Activated T-helper 17 cell treated with anti-CD3 and anti-CD28 coated beads, Interleukin-2, amount 50 U/mL, for 72 hours (primary cell): ENCODE results near the gene TDRD12. TPM values are rescaled to one million over a fixed set of nuclear protein-coding genes. Genes with fewer than 3 reads are reported as not detected.

Experiments used
- ATAC-seq: fragments of 150-1000 bp; cut with Tn5 transposase; replicated peaks from 2 replicates; pipeline ENCODE4 v1.10.0; 2021; ENCODE audit warnings: mild to moderate bottlenecking, moderate library complexity
- H3K27ac Mint-ChIP-seq: one replicate; pipeline ENCODE4 v1.8.0; 2022; ENCODE audit warnings: mixed read lengths
- H3K27me3 Mint-ChIP-seq: one replicate; pipeline ENCODE4 v1.8.0; 2022; ENCODE audit warnings: mixed read lengths
- H3K36me3 Mint-ChIP-seq: one replicate; pipeline ENCODE4 v1.8.0; 2022; ENCODE audit warnings: low read depth, mild to moderate bottlenecking, mixed read lengths
- H3K4me1 Mint-ChIP-seq: one replicate; pipeline ENCODE4 v1.8.0; 2022; ENCODE audit warnings: mixed read lengths
- H3K4me3 Mint-ChIP-seq: one replicate; pipeline ENCODE4 v1.8.0; 2022; ENCODE audit warnings: mild to moderate bottlenecking, mixed read lengths
- H3K9me3 Mint-ChIP-seq: one replicate; pipeline ENCODE4 v1.8.0; 2022; ENCODE audit warnings: mixed read lengths
- total RNA-seq, 2 donors: library from RNA; stranded (reverse); gene quantifications; one replicate each; pipeline ENCODE4 v1.2.3, GENCODE V29; 2022

Gene TDRD12
- total RNA-seq, 2 donors from 2014 or later: 0.11 to 4.4 TPM

DNA sequence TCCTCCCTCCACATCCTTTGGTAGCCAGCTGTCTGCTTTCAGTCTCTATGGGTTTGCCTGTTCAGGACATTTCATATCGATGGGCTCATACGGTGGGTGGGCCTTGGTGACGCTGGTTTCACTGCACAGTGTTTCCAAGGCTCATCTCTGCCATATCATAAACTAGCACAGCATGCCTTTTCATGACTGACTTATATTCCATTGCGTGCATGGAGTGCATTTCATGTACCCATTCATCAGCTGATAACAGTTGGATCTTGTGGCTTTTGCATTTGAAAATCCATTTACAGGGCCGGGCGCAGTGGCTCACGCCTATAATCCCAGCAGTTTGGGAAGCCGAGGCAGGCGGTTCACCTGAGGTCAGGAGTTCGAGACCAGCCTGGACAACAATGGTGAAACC, 69.9 kb downstream of the TDRD12 start:
- no peak for ATAC-seq
- H3K36me3 Mint-ChIP-seq: no peaks in the 10 kb centered on the region
- H3K27ac Mint-ChIP-seq: no peak overlapping the region
- H3K9me3 Mint-ChIP-seq: no peaks in the 10 kb centered on the region
- no peak overlapping the region for H3K4me3 Mint-ChIP-seq
- peaks cover 3% of the 10 kb centered on the region for H3K4me1 Mint-ChIP-seq
- no peaks in the 10 kb centered on the region for H3K27me3 Mint-ChIP-seq

DNA sequence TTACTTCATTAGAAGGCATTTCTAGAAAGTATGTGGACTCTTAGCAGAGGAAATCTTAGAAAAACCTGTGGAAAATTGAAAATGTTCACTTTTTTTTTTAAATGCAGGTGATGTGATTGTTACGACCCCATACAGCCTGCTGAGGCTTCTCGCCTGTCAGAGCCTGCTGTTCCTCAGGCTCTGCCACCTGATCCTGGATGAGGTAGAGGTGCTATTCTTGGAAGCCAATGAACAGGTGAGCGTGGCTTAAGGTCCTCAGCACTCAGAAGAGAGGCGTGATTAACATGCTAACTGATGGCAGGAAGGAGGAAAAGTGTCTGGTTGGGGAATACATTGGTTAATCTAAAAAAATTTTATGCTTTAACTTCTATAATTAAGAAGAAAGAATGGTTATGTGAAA, 78.6 kb downstream of the TDRD12 start:
- Mint-ChIP-seq H3K9me3 (no peaks in the 10 kb centered on the region), H3K4me1 (peaks cover 11% of the 10 kb centered on the region), H3K4me3 (no peak overlapping the region), H3K27ac (no peak overlapping the region), H3K36me3 (no peaks in the 10 kb centered on the region), H3K27me3 (no peaks in the 10 kb centered on the region)
- no peak for ATAC-seq

DNA sequence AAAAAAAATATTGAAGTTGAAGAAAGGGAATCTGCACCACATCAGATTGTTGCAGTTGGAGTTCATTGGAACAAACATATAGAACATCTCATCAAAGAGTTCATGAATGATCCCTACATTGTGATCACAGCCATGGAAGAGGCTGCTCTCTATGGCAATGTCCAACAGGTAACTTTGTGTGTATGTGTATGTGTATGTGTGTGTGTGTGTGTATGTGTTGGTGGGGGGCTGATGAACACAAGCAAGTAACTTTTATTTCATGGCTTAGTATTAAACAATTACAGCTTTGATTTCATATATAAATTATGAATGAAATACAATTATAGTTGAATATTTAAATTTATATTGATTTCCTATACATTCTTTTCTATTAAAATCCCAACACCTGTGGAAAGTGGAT, 80.6 kb downstream of the TDRD12 start:
- no peaks in the 10 kb centered on the region for H3K36me3 Mint-ChIP-seq
- H3K27me3 Mint-ChIP-seq: no peaks in the 10 kb centered on the region
- H3K4me1 Mint-ChIP-seq: peaks cover 6% of the 10 kb centered on the region
- no peaks in the 10 kb centered on the region for H3K9me3 Mint-ChIP-seq
- ATAC-seq: no peak
- no peak overlapping the region for H3K27ac Mint-ChIP-seq
- no peak overlapping the region for H3K4me3 Mint-ChIP-seq

DNA sequence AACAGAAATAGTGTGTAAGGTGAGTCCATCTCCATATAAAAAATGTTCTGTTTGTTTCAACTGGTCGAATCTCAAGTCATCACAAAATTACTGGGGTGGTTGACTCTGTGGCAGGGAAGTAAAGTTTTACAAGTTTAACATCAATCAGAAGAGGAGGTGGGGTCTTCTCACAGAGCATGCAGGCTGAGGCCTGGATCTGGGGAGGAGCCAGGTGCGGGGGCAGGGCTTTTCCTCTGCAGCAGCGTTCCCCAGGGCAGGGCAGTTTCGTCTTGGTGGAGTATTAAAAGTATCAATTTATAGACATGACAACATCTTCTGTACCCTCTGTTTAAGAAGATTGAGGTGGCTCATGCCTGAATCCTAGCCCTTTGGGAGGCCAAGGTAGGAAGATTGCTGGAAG, 81.2 kb downstream of the TDRD12 start:
- H3K4me1 Mint-ChIP-seq: peaks cover 1% of the 10 kb centered on the region
- H3K27ac Mint-ChIP-seq: no peak overlapping the region
- H3K36me3 Mint-ChIP-seq: no peaks in the 10 kb centered on the region
- ATAC-seq: no peak
- H3K9me3 Mint-ChIP-seq: no peaks in the 10 kb centered on the region
- no peaks in the 10 kb centered on the region for H3K27me3 Mint-ChIP-seq
- H3K4me3 Mint-ChIP-seq: no peak overlapping the region

DNA sequence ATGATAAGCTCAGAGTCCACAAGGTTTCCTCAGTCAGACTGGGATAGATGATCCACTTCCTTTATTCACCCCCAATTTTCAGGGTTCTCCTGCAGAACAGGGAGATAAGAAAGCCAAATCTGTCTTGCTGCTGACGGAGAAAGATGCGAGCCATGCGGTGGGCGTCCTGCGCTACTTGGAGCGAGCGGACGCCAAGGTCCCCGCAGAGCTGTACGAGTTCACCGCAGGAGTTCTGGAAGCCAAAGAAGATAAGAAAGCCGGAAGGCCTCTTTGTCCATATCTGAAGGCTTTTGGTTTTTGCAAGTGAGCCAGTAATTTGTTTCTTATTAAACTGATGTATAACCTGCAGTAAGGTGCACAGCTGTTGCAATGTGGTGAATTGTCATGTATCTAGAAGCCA, 83.3 kb downstream of the TDRD12 start:
- Mint-ChIP-seq H3K4me1 (no peaks in the 10 kb centered on the region), H3K36me3 (no peaks in the 10 kb centered on the region), H3K9me3 (no peaks in the 10 kb centered on the region), H3K4me3 (no peak overlapping the region), H3K27ac (no peak overlapping the region), H3K27me3 (no peaks in the 10 kb centered on the region)
- ATAC-seq: no peak

DNA sequence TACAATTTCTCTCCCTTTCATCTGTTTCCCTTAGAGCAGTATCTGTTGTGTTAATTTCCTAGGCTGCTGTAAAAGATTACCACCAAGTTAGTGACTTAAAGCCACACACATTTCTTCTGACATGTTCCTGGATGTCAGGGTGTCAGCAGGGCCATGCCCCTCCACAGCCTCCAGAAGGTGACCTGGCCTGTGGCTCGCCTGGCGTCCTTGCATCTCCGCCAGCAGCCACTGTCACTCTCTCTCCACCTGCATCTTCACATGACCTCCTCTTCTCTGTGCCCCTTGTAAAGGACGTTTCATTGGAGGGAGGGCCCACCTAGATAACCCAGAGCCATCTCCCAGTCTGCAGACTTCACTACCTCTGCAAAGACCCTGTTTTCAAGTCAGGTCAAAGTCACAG, 88.7 kb downstream of the TDRD12 start:
- H3K4me3 Mint-ChIP-seq: no peak overlapping the region
- no peaks in the 10 kb centered on the region for H3K9me3 Mint-ChIP-seq
- no peaks in the 10 kb centered on the region for H3K36me3 Mint-ChIP-seq
- no peaks in the 10 kb centered on the region for H3K27me3 Mint-ChIP-seq
- no peak for ATAC-seq
- H3K27ac Mint-ChIP-seq: no peak overlapping the region
- H3K4me1 Mint-ChIP-seq: peaks cover 7% of the 10 kb centered on the region

DNA sequence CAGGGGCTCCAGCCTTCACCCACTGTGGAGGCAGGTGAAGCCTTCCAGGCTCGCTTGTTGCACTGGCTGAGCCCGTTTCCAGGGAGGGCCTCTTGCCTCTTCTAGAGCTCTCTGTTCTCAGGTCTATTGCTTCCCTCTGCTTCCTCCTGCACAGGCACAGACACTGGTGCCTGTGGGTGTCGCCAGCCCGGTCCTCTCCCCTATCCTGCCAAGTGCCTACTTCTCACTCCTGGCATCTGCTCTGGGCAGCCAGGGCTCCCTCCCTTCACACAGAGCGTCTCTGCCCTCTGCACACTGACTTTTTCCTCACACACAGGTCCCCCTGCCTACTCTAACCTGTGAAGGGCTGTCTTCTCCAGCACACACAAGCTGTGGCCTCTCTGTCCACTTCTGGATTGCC, 89.7 kb downstream of the TDRD12 start:
- peak overlapping the region; percentile 51 for H3K27ac Mint-ChIP-seq
- no peaks in the 10 kb centered on the region for H3K9me3 Mint-ChIP-seq
- peaks cover 7% of the 10 kb centered on the region for H3K4me1 Mint-ChIP-seq
- peak; percentile 32 for ATAC-seq
- peak overlapping the region; percentile 29 for H3K4me3 Mint-ChIP-seq
- no peaks in the 10 kb centered on the region for H3K27me3 Mint-ChIP-seq
- no peaks in the 10 kb centered on the region for H3K36me3 Mint-ChIP-seq

DNA sequence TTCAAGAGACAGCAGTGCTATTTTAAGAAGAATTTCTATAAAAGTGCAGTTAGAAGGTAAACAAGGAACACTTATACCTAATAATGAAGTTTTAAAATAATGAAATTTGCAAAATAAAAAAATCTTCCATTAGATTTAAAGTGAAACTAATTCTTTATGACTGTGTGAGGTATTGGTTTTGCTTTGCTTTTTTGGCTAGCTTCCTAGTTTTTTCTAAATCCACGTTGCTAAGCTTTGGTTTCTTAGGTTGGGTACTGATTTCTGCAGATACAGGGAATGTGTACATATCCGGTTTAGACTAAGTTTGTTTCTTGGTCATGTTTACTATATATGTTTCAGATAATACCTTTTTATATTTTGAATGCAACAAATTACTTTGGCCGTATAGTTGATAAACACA, 90.2 kb downstream of the TDRD12 start:
- peaks cover 7% of the 10 kb centered on the region for H3K4me1 Mint-ChIP-seq
- peak; percentile 38 for ATAC-seq
- peak overlapping the region; percentile 29 for H3K4me3 Mint-ChIP-seq
- H3K36me3 Mint-ChIP-seq: no peaks in the 10 kb centered on the region
- H3K27ac Mint-ChIP-seq: peak overlapping the region; percentile 51
- H3K27me3 Mint-ChIP-seq: no peaks in the 10 kb centered on the region
- no peaks in the 10 kb centered on the region for H3K9me3 Mint-ChIP-seq

DNA sequence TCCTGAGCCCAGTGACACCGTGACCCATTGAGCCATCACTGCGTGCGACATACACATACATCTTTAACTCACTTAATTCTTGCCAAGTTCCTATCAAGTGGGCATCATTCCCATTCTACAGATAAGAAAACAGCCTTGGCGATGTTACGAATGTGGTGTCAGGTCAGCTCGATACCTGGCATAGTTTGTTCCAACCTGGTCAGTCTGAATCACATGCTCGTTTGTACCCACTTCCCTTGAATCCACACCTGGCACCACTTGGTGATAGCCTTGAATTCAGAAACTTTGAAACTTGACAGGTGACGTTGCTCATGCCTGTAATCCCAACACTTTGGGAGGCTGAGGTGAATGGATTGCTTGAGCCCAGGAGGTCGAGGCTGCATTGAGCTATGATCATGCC, 90.9 kb downstream of the TDRD12 start:
- H3K4me3 Mint-ChIP-seq: peak overlapping the region; percentile 29
- H3K36me3 Mint-ChIP-seq: no peaks in the 10 kb centered on the region

DNA sequence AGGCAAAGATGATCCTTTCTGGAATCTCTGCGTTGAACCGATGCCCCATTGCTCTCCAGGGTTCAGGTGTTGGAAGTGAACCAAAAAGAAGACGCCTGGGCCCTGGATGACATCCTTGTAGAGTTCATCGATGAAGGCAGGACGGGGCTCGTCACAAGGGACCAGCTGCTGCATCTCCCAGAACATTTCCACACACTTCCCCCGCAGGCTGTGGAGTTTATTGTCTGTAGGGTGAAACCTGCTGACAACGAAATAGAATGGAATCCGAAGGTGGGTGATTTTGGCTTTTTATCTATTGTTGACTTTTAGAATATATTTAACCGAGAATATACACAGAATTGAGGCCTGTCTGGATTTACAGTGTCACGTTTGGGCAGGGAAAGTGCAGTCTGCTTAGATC, 91.6 kb downstream of the TDRD12 start:
- H3K27ac Mint-ChIP-seq: no peak overlapping the region
- H3K4me1 Mint-ChIP-seq: peaks cover 7% of the 10 kb centered on the region
- no peaks in the 10 kb centered on the region for H3K9me3 Mint-ChIP-seq
- no peaks in the 10 kb centered on the region for H3K27me3 Mint-ChIP-seq
- H3K4me3 Mint-ChIP-seq: no peak overlapping the region
- H3K36me3 Mint-ChIP-seq: no peaks in the 10 kb centered on the region
- no peak for ATAC-seq

More for the DNA sequence above, 90.9 kb downstream of the TDRD12 start:
- H3K4me1 Mint-ChIP-seq: peaks cover 7% of the 10 kb centered on the region
- no peak for ATAC-seq
- no peaks in the 10 kb centered on the region for H3K9me3 Mint-ChIP-seq
- H3K27me3 Mint-ChIP-seq: no peaks in the 10 kb centered on the region
- H3K27ac Mint-ChIP-seq: peak overlapping the region; percentile 51

DNA sequence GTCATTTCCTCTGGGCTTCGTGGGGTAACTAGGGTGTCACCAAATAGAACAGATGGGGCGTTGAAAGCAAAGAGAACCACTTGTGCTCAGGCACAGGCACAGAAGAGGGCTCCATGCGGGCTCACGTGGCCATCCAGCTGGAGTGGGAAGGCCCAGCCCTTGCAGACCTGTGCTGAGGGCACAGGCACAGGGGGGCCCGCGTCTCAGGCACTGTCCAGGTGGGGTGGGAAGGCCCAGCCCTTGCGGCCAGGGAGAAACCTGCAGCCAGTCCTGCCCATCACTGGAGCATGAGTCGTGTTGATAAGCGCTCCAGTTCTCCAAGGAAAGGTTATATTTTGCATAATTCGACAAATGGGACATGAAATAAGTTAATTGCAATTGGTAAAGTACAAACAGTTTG, 92.5 kb downstream of the TDRD12 start:
- Mint-ChIP-seq H3K9me3 (no peaks in the 10 kb centered on the region), H3K27ac (no peak overlapping the region), H3K4me1 (peaks cover 7% of the 10 kb centered on the region), H3K4me3 (no peak overlapping the region), H3K27me3 (no peaks in the 10 kb centered on the region), H3K36me3 (no peaks in the 10 kb centered on the region)
- ATAC-seq: no peak

DNA sequence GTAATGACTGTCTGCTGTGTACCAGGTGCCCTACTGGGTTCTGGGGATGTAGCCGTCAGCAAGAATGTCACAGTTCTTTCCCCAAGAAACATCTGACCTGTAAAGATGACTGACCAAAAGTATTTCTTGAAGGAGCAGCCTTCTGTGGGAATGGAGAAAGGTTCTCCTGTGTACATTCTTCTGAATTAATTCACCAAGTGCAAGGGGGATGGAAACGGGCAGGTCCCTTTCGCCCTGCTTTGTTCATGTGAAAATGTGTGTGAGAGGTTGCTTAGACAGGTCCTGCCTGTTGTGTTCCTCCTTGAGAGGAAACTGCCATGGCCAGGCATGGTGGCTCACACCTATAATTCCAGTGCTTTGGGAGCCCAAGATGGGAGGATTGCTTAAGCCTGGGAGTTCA, 93.0 kb downstream of the TDRD12 start:
- no peak overlapping the region for H3K4me3 Mint-ChIP-seq
- no peak for ATAC-seq
- no peaks in the 10 kb centered on the region for H3K27me3 Mint-ChIP-seq
- H3K4me1 Mint-ChIP-seq: peaks cover 7% of the 10 kb centered on the region
- no peak overlapping the region for H3K27ac Mint-ChIP-seq
- H3K36me3 Mint-ChIP-seq: no peaks in the 10 kb centered on the region
- H3K9me3 Mint-ChIP-seq: no peaks in the 10 kb centered on the region

DNA sequence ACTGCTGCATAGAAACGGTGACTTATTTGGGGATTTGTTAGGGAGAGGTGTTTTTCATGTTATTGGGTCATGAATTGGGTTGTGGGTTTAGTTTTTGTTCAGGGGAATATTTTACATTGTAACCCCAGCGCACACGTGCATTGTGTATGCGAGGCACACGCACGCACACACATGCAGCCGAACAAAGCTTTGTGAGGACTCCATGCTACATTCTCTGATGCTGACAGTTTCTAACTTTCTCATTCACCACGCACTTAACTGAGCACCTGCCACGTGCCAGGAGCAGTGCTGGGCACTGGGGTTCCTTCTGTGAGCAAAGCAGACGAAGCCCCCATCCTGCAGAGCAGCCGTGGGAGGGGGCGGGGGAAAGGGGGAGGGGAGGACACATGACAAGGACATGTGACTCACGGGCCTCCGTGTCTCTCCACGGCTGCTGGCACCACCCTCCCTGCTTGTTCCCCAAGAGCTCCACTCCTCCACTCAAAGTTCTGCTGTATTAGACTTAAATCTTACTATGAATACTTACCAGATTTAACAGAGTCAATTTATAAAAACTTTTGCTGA, 94.4 kb downstream of the TDRD12 start:
- no peak overlapping the region for H3K27ac Mint-ChIP-seq
- H3K36me3 Mint-ChIP-seq: no peaks in the 10 kb centered on the region
- peaks cover 7% of the 10 kb centered on the region for H3K4me1 Mint-ChIP-seq
- H3K4me3 Mint-ChIP-seq: no peak overlapping the region
- H3K9me3 Mint-ChIP-seq: no peaks in the 10 kb centered on the region
- no peak for ATAC-seq
- H3K27me3 Mint-ChIP-seq: no peaks in the 10 kb centered on the region

DNA sequence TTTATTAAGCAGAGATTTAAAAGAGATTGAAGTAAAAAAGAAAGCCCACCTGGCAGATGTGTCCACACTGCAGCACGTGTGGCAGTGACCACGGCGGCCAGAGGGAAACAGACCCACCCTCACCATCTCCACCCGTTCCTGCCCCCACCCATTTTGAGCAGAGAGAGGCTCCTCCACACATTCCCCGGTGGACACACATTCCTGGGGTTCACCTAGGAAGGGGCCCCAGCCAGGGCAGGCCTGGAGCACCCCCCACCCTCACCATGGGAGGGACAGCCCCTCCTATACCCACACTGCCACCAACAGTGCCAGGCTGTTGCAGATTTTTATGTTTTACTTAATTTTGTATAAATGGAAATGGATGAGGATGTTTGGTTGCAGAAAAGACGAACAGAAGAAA, 95.1 kb downstream of the TDRD12 start:
- Mint-ChIP-seq H3K36me3 (no peaks in the 10 kb centered on the region), H3K9me3 (no peaks in the 10 kb centered on the region), H3K4me3 (no peak overlapping the region), H3K4me1 (no peaks in the 10 kb centered on the region), H3K27me3 (no peaks in the 10 kb centered on the region), H3K27ac (no peak overlapping the region)
- no peak for ATAC-seq

DNA sequence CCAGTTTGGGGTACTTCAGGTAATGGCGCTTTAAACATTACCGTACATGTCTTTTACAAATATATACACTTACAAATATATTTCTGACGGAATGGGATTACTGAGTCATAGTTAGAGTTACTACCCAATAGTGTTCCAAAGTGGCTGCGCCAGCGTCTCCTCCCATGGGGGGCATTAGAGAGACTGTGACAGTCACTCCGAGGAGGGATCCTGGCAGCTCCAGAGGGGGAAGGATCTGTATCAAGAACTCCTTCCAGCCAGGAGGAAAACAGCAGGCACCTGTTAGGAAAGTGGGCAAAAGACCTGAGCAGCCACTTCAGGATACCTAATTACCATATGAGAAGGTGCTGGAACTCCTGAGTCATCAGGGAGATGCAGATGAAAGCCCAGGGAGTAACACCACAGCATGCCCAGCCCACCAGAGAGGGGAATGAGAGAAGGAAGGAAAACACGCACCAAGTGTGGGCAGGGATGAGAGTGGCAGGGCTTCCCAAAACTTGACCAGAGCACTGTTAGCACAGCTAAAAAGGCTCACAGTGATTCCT, 97.1 kb downstream of the TDRD12 start:
- Mint-ChIP-seq H3K36me3 (no peaks in the 10 kb centered on the region), H3K27ac (no peak overlapping the region), H3K9me3 (no peaks in the 10 kb centered on the region), H3K27me3 (peaks cover 1% of the 10 kb centered on the region), H3K4me1 (no peaks in the 10 kb centered on the region), H3K4me3 (no peak overlapping the region)
- no peak for ATAC-seq
